HK-2 (cell line): Measurements from ENCODE around the gene CBR4.

Source experiments
- DNase-seq: peaks from one replicate; pipeline ENCODE4 v3.0.0-alpha.2; 2018; ENCODE audit not compliant: unreplicated experiment

Gene CBR4

GRCh38 chr4:169033660-169034059, 23.6 kb upstream of the CBR4 start:
- DNase-seq = no peak

GRCh38 chr4:169032883-169033645, 23.0 kb upstream of the CBR4 start:
- no peak for DNase-seq

DNA sequence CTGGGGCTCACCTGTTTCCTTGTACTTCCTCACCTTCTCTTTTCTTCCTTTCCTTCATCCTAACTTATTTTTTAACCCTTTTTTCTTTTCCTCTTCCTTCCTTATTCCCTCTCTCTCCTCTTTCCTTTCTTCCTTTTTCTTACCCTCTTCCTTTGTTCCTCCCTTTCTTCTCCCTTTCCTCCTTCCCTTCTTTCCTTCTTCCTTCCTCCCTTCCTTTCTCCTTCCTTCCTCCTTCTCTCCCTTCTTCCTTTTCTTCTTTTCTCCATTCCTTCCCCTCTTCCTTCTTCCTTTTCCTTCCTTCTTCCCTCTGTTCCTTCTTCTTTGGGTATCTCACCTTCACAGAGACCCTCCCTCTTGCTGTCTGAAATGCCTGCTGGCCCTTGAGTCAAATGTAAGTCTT, 22.1 kb upstream of the CBR4 start:
- no peak for DNase-seq

- no peak for DNase-seq
Observed at GRCh38 chr4:169031392-169031791, 21.3 kb upstream of the CBR4 start.

GRCh38 chr4:169030562-169030982, 20.5 kb upstream of the CBR4 start:
- DNase-seq = no peak

DNA sequence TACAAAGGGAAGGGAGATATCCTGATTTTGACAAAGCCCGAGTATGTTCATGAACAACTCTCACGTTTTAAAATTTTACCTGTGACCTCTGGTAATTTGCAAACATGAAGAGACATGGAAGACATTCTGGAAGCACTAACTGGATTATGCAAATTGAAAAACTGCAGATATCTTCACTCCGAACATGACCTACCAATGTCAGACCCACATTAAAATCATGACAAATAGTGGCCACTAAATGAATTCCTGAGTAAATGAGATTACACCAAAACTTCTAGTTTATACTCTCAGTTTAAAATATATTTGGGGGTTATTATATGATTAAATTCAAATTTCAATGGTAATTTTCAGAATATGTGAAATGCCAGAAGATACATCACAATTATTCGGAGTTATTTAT, 19.9 kb upstream of the CBR4 start:
- no peak for DNase-seq

DNA sequence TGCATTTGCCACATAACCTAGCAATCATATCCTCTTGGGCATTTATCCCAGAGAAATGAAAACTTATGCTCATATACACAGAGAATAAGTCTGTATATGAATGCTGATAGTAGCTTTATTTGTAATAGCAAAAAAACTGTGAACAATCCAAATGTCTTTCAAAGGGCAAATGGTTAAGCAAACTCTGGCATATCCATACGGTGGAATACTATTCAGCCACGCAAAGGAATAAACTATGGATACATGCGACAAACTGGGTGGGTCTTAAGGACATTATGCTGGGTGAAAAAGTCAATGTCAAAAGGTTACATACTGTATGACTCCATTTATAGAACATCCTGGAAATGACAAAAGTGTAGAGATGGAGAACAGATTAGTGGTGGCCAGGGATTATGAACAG, 17.6 kb upstream of the CBR4 start:
- no peak for DNase-seq

DNA sequence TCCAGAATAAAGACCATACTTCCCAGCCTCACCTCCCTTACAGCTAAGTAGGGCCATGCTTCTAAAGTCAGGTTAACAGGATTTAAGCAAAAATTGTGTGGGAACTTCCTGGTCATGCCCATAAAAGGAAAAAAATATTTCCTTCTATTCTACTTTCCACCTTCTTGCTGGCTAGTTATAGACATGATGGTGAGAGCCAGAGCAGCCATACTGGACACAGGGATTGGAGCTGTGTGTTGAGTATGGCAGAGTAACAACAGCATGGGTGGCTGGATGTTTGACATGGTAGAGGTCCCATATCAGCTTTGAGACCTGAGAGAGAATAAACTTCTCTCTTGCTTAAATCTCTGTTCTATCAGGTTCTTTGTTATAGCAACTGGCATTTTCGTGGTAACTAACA, 15.1 kb upstream of the CBR4 start:
- no peak for DNase-seq

- peak; percentile 4 for DNase-seq
Observed at GRCh38 chr4:169024762-169025161, 14.7 kb upstream of the CBR4 start.

- DNase-seq = no peak
Observed at GRCh38 chr4:169018406-169018805, 8.4 kb upstream of the CBR4 start.

GRCh38 chr4:169017971-169018370, 7.9 kb upstream of the CBR4 start:
- no peak for DNase-seq

- DNase-seq = no peak
Observed at GRCh38 chr4:169015186-169015623, 5.2 kb upstream of the CBR4 start.

DNA sequence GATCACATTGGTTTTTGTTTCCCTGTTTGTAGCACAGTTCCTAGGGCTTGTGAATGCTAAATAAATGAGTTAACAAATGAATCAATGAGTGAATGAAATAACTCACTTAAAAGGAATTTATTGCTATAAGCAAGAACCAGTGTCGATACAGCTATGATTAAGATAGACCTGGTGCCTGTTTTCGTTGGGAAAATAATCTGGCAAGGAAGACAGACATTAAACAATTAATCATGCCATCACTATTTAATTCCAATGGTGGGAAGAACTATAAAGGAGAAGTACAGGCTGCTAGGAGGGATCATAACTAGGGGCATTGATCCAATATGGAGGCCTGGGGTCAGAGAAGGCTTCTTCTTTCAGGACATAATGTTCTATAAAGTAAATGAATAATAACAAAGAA, 4.5 kb upstream of the CBR4 start:
- DNase-seq = no peak

DNA sequence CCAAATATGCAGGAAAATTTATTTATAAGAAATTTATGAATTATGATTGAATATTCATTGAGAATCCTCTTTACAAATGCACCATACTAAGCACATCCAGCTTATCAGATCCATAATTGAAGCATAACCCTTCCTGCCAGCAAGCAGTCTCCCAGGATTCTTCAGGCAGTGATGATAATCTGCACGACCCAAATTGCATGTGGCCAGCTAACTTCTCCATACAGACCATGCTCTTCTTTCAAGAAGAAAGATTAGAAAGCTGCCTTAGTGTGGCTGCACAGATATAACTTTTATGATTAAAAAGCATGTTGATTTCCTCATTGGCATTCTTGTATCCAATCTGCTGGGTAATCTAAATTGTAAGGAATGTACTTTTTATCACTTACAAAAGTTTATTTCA, 3.3 kb upstream of the CBR4 start:
- no peak for DNase-seq

DNA sequence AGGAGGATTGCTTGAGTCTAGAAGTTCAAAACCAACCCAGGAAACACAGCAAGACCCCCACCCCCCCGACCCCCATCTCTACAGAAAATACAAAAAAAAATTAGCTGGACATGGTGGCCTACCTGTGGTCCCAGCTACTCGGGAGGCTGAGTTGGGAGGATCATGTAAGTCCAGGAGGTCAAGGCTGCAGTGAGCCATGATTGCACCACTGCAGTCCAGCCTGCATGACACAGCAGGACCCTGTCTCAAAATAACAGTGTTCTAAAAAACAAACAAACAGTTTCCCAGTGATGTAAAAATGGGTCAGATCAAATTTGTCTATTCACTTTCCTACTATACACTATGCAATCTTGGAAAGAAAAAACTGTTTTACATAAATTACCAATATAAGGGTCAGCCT, 2.0 kb upstream of the CBR4 start:
- no peak for DNase-seq

DNA sequence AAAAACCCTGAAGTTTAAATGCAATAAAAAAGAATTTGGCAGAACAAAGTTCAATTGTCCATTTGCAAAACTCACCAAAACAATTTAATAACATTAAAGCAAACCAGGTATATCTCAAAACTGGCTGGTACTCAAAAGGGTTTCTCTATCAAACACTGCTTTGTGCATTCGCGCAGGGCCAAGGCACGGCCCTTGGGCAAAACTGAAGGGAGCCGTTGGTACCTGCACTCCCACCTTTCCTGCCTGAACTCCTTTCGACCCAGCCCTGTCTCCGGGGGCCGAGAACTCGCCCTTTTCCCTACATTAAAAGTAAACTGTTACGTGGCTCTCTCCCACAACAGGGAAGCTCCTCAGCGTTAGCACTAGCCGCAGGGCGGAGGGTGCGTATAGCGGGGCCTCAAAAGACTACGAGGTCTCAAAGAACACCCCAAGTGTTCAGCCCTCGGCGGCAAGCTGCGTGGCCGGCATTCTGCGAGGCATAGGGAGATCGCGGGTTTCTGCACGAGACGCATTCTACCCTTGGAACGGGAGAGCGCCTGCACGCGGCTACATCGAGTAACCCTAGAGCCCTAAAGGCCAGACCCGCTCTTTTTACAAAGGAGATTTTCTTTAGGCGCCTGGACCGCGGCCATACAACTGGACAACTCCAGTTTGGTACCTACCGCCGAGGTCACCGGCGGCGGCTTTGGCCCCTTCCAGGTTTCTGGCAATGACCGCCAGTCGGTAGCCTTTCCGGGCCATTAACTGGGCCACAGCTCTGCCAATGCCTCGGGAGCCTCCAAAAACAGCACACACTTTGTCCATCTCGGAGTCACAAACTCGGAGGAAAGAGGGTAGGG, 550 bp downstream of the CBR4 start:
- peak; percentile 68 for DNase-seq

DNA sequence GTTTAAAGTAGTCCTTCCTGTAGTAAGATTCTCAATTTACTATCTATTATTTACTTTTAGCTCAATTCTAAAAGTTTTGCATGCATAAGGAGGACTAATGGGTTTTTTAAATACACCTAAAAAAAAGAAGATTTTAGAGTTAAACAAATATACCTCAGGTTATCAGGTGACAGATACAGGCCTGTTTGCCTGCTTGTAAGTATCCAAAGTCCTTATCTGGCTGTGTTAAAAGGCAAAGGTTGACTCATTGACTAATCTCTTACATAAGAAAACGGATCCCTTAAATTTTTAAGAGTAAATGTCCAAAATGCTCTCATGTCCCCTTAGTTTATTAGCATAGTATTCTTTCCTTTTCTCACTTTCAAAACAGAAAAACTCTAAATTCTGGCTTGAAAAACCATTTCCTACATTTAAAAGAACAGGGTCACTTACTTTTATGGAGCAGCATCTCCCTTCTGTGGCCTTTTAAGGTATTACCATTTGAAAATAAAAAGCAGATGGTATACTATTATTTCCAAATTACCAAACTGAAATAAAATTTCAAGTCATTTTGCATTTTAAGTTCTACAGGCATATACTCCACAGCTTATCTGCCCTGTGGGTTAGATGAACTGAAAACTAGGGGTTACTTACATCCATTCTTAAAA, 4.5 kb downstream of the CBR4 start:
- DNase-seq = no peak

- no peak for DNase-seq
Observed at GRCh38 chr4:169000315-169000714, 9.7 kb downstream of the CBR4 start.

GRCh38 chr4:168999809-169000208, 10.2 kb downstream of the CBR4 start:
- no peak for DNase-seq

DNA sequence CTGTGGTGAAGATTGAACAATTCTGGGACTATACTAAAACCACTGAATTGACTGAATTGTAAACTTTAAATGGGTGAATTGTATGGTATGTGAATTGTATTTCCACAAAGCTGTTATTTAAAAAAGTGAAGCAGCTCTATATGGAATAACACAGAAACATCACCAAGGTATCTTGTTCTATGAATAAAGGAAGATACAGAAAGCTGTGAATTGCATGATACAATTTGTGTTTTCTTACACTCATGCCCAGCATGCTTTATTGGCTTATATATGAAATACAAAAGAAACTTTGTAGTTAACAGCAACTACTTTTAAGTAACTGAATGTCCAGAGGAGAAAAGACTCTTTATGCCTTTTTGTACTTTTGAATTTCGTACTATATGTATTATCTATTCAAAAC, 11.5 kb downstream of the CBR4 start:
- no peak for DNase-seq

- DNase-seq = no peak
Observed at GRCh38 chr4:168995537-168996295, 14.3 kb downstream of the CBR4 start.

DNA sequence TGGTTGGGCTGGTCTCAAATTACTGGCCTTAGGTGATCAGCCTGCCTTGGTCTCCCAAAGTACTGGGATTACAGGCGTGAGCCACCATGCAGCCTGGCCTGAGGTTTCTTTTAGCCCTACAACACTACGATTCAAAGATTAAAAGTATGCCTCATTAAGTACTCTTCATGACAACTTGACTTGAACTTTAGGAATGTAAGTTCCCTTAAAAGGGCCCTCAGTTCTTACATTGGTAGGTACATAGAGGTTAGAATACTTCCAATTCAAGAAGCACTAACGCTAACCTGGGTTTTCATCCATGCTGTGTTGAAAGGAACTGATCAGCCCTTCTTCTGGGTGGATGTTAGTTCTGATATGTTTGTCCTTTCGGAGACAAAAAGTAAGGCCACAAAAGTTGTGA, 15.1 kb downstream of the CBR4 start:
- DNase-seq = no peak
